Fibroblast of villous mesenchyme (primary cell): ENCODE results near the gene LRIG1. TPM values are rescaled to one million over a fixed set of nuclear protein-coding genes. Genes with fewer than 3 reads are reported as not detected.

ENCODE experiments used
- DNase-seq: peaks from one replicate; pipeline ENCODE4 v3.0.0-alpha.2; 2010; ENCODE audit warnings: low read depth
- H3K4me3 ChIP-seq: 2 replicates; pipeline ENCODE4 v1.5.1; 2011; ENCODE audit warnings: low read depth, mild to moderate bottlenecking, low read length
- total RNA-seq: library from RNA; depleted of rRNA; stranded (reverse); fragments of >200 nt; gene quantifications from 2 replicates; pipeline ENCODE4 v1.2.3, GENCODE V29; 2012
- TF ChIP-seq, protein P1 (sequence below): IDR thresholded peaks from 2 replicates; pipeline ENCODE4 v1.5.1; 2012; ENCODE audit warnings: low read depth, mild to moderate bottlenecking, low read length; ENCODE audit not compliant: insufficient read depth

The LRIG1 gene
- total RNA-seq, 1 donor: 10.4 TPM

DNA sequence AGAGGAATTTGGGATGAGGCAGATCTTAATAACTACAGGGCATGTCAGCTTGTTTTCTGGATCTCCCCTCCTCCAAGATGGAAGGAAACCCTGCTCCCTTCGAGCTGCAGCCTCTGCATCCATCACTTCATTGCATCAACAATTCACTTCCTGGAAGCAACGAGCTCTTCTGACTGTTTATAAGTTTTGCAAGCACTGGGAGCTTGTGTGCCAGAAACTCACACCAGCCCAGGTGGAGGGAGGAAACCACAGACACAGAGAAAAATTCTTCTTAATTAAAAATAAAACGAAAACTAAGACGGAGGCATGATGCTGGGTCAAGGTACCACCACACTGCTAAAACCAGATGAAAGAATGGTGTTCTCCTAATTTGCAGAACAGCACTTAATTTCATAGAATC lies 10.6 kb downstream of the LRIG1 start:
- TF ChIP-seq, protein P1, sequence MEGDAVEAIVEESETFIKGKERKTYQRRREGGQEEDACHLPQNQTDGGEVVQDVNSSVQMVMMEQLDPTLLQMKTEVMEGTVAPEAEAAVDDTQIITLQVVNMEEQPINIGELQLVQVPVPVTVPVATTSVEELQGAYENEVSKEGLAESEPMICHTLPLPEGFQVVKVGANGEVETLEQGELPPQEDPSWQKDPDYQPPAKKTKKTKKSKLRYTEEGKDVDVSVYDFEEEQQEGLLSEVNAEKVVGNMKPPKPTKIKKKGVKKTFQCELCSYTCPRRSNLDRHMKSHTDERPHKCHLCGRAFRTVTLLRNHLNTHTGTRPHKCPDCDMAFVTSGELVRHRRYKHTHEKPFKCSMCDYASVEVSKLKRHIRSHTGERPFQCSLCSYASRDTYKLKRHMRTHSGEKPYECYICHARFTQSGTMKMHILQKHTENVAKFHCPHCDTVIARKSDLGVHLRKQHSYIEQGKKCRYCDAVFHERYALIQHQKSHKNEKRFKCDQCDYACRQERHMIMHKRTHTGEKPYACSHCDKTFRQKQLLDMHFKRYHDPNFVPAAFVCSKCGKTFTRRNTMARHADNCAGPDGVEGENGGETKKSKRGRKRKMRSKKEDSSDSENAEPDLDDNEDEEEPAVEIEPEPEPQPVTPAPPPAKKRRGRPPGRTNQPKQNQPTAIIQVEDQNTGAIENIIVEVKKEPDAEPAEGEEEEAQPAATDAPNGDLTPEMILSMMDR: no peak
- no peak overlapping the region for H3K4me3 ChIP-seq
- DNase-seq: peak; percentile 72

DNA sequence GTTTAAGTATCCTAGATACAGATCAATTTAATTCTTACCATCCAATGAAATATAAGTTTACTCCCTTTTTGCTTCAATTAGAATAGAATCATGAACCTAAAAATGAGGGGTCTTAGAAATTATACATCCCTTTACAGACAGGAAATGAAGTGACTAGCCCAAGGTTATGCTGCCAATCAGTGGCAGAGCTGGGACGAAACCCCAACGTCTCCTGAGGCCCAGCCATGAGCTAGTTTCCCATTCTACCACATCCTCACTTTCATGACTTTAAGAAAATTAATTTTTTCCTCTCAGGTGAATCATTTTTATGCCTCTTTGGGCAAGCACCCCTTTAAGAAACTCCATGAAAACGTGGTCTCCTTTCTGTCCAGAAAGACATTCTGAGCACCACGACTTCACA lies 11.2 kb downstream of the LRIG1 start:
- H3K4me3 ChIP-seq: no peak overlapping the region
- TF ChIP-seq, protein P1: no peak
- DNase-seq: no peak

DNA sequence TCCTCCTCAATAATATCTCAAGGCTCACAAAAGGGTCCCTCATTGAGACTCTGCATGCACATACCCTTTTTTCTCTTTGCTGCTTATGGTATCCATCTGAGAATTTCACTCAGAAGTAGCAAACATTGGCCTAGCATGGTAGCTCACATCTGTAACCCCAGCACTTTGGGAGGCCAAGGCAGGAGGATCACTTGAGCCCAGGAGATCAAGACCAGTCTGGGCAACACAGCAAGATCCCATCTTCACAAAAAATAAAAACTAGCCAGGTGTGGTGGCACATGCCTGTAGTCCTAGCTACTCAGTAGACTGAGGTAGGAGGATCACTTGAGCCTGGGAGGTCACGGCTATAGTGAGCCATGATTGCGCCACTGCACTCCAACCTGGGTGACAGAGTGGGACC lies 11.7 kb downstream of the LRIG1 start:
- DNase-seq: no peak
- no peak overlapping the region for H3K4me3 ChIP-seq
- TF ChIP-seq, protein P1: no peak

DNA sequence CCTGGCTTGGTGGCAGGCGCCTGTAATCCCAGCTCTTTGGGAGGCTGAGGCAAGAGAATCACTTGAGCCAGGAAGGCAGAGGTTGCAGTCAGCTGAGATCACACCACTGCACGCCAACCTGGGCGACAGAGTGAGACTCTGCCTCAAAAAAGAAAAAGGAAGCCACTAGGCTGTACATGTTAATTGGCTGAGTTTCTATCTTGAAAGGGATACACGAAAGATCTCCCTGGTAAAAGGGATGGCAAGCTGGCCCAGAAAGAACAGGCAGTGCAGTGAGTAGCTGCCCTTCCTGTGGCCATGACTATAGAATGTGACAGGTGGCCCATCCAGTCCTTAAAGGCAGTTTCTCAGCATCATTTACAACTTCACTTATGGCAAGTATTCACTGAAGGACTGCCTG lies 12.3 kb downstream of the LRIG1 start:
- H3K4me3 ChIP-seq: no peak overlapping the region
- no peak for DNase-seq
- TF ChIP-seq, protein P1: no peak

DNA sequence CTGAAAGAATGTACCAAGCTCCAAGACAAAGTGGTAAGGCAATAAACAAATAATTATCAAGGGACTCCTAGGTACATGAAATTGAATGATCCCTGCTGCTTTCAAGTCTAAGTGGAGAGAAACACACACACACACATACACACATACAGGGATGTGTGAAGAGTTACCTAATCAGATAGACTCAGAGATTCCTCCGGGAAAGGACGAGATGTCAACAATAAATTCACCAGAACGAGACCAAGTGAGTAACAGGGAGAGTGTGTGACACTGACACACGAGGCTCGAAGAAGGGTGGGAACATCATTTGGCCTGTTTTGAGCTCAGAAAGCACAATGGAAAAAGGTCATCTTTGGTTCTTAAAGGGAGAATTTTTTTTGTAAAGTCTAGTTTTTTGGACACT lies 13.4 kb downstream of the LRIG1 start:
- H3K4me3 ChIP-seq: no peak overlapping the region
- peak; percentile 41 for DNase-seq
- TF ChIP-seq, protein P1: no peak

DNA sequence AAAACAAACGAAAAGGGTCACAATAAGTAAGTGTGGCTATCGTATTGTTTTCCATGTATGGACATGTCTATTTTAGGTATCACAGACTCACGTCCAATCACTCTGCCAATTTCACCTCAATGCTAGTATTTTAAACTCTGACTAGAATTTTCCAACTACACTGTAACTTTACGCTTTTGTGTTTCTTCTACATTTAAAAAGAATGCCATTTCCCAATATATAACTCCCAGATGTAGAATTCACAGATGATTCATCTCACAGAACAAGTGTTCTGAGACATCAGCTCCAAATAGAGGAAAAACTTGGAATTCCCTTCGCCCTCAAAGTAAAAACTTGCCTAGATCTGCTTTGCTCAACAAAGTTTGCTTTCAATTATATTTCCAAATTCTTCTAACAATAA lies 14.2 kb downstream of the LRIG1 start:
- TF ChIP-seq, protein P1: no peak
- no peak overlapping the region for H3K4me3 ChIP-seq
- DNase-seq: peak; percentile 74

DNA sequence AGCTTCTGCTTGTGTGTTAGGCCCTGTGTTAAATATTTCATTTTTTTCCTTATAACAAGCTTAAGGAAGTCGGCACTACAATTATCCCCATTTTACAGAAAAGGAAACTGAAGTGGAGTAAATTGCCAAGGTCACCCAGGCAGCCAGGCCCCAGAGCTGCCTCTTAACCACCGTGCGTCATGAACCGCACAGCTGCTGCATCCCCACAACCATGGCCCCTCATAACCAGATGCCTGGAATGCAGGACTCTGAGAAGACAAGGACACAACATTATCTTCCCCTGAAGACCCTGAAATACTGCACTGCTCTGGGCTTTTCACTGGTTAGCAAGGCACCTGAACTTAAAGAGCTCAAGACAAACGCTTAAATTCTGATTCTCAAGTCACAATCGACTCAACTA lies 14.6 kb downstream of the LRIG1 start:
- DNase-seq: no peak
- TF ChIP-seq, protein P1: no peak
- H3K4me3 ChIP-seq: no peak overlapping the region
